GM19240 (cell line): ENCODE data around the gene KHSRP.
A peak's percentile ranks its signal among the peaks of the same experiment; 100 is the strongest.
"Not testable (repeated sequence)": the region's sequence is repeated elsewhere in the genome, so short reads cannot be mapped to it uniquely, and the experiment has no call there.

Source experiments
- DNase-seq: peaks from one replicate; pipeline ENCODE4 v3.0.0; 2011; ENCODE audit warnings: low spot score; ENCODE audit not compliant: insufficient read length

Gene KHSRP

DNA sequence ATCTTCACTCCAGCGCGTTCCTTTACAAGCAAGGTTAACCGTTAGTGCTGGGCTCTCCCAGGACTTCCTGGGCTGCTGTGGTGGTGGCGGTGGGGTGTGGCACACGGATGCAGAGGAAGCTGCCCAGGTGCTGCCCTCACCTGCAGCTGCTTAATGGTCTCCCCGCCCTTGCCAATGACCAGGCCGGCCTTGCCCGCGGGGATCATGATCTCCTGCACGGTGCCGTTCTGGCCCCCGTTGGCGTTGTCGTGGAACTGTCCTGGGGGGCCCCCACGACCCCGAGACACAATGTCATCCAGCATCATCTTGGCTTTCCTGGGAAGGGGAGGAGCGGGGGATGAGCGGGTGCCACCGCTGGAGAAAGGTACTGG lies 6.1 kb downstream of the KHSRP start:
- DNase-seq = no peak

- DNase-seq = no peak
Measured at GRCh38 chr19:6417713-6418561, 6.7 kb downstream of the KHSRP start.

DNA sequence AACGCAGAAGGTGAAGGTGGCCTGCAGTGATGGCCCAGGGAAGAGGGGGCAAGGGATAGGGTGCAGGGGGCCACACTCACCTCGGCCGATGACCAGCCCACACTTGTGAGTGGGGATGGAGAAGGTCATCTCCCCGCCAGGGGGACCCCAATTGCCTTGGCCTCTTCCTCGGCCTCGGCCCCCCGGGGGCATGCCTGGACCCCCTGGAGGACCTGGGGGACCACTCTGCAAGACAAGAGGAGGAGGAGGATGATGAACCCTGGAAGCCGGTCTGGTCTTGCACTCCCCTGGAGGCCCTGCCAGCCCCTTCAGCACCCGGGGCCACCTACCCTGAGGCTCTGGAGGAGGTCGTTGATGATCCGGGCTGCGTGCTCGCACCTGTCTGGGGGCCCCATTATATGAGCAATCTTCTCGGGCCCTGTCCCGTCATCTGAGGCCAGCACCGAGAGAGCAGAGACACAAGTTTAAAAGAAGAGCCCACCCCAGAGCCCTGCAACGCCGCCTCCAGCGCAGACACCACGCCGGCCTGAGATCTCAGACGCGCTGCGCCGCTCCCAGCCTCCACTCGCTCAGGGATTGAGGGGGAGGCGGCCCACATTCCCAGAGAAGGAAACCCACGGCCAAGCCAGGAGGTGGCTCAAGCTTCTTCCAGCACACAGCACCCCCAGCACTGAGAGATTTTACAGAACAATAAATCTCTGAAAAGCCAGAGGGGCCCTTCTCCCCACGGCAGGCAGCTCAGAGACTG lies 7.8 kb downstream of the KHSRP start:
- DNase-seq = no peak

GRCh38 chr19:6415591-6416190 lies 8.9 kb downstream of the KHSRP start:
- no peak for DNase-seq

- DNase-seq = no peak
Measured at GRCh38 chr19:6414793-6415590, 9.6 kb downstream of the KHSRP start.

DNA sequence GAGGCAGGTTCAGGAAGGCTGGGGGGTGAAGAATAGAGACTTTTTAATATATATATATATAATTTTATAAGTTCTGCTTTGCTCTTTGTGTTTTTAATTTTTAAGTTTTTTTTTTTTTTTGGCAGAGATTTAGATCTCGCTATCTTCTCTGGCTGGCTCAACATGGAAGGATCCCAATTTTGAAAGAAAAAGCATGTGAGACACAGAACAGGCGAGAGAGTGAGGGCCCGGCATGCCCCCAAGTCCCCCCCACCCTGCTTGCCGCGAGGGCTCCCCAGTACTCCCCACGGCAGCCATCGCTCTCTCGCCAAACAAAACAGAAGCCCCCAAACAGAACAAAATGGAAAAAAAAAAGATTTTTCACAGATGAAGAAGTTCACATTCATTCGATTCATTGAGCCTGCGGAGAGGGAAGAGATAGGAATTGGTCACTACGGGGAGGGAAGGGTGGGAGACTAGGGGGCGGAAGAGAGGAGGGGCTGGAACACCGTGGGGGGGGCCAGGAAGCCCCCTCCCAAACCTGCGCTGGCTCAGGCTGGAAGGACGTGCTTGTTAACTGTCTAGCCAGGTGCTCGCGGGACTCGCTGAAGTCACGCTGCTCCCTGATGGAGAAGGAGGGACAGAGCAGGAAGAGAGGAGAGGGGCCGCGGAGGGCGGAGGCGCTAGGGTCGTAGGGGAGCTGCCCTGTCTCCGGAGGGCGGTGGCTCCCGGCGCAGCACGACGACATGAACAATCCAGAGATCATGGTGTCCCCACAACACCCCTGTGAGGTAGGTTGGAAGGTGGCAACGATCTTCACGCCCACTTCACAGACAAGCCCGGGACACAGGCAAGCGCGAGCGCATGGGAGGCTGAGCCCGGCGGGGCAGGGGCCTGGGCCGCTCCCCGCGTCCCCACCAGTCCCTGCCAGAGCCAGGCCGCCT lies 10.6 kb downstream of the KHSRP start:
- DNase-seq = no peak

- DNase-seq = no peak
Measured at GRCh38 chr19:6413291-6413690, 11.3 kb downstream of the KHSRP start.

- peak; percentile 57 for DNase-seq
Measured at GRCh38 chr19:6412447-6413091, 12.0 kb downstream of the KHSRP start.

GRCh38 chr19:6412061-6412446 lies 12.6 kb downstream of the KHSRP start:
- DNase-seq = no peak

GRCh38 chr19:6409346-6409745 lies 15.3 kb downstream of the KHSRP start:
- DNase-seq = no peak

- DNase-seq = no peak
Measured at GRCh38 chr19:6406401-6406800, 18.2 kb downstream of the KHSRP start.

GRCh38 chr19:6402837-6403608 lies 21.6 kb downstream of the KHSRP start:
- no peak for DNase-seq

DNA sequence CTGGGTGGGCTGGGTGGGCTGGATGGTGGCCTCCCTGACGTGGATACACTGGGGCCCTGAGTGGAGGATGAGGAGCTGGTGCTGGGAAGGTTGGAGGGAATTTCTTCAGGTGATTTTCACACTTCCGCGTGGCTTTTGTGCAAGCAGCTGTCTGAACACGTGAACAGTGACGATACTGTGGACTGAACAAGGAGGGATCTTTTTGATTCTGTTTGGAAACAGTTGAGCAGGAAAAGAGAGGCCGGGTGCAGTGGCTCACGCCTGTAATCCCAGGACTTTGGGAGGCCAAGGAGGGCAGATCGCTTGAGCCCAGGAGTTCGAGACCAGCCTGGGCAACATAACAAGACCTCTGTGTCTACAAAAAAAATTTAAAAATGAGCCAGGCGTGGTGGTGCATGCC lies 22.6 kb downstream of the KHSRP start:
- DNase-seq = no peak

- not testable (repeated sequence) for DNase-seq
Measured at GRCh38 chr19:6400062-6400944, 24.3 kb downstream of the KHSRP start.

GRCh38 chr19:6396305-6396704 lies 28.3 kb downstream of the KHSRP start:
- DNase-seq = no peak

- DNase-seq = no peak
Measured at GRCh38 chr19:6394831-6395230, 29.8 kb downstream of the KHSRP start.

DNA sequence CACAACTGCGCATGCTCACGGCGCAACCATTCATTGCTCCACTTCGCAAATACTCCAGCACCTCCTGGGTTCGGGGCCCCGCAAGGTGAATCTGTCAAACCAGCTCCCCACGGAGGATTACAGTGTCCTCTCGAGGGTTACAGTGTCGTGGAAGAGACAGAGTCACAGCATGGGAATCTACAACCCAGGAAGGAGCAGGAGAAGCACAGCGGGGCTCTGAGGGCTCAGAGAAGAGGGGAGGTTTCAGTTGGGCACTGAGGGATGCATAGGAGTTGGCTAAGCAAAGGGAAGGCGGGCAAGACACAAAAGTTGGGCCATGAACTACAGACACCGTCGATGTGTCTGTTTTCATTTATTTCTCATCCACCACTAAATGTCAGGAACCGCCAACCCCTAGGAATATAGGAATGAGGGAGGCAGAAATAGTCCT lies 30.6 kb downstream of the KHSRP start:
- DNase-seq = no peak
